Activated CD4-positive, alpha-beta memory T cell treated with anti-CD3 and anti-CD28 coated beads, Interleukin-2, amount 10 ng/mL, durations not matched to agents 7 days and 5 days (primary cell): Measurements from ENCODE around the gene PHACTR3. TPM values are rescaled to one million over a fixed set of nuclear protein-coding genes. Genes with fewer than 3 reads are reported as not detected.

Experiments used
- CTCF ChIA-PET: fragments of 350-600 bp; sonication (Branson Sonifier 250); formaldehyde crosslinking; loops from one replicate; lab custom pipeline; 2021; ENCODE audit warnings: antibody characterized with exemption, inconsistent platforms; lab: Charles Lee
- POLR2A ChIA-PET: fragments of 350-600 bp; sonication (Branson Sonifier 250); formaldehyde crosslinking; loops from one replicate; lab custom pipeline; 2021; ENCODE audit warnings: antibody characterized with exemption; lab: Charles Lee
- DNase-seq: peaks from one replicate; pipeline ENCODE4 v3.0.0-alpha.2; 2020
- H3K27ac Mint-ChIP-seq: one replicate; pipeline ENCODE4 v1.8.0; 2021; ENCODE audit warnings: mild to moderate bottlenecking, mixed read lengths
- H3K27me3 Mint-ChIP-seq: one replicate; pipeline ENCODE4 v1.8.0; 2021; ENCODE audit warnings: mixed read lengths
- H3K36me3 Mint-ChIP-seq: one replicate; pipeline ENCODE4 v1.8.0; 2021; ENCODE audit warnings: low read depth, mixed read lengths
- H3K4me1 Mint-ChIP-seq: one replicate; pipeline ENCODE4 v1.8.0; 2021; ENCODE audit warnings: mixed read lengths
- H3K4me3 Mint-ChIP-seq: one replicate; pipeline ENCODE4 v1.8.0; 2021; ENCODE audit warnings: mild to moderate bottlenecking, mixed read lengths
- H3K9me3 Mint-ChIP-seq: one replicate; pipeline ENCODE4 v1.8.0; 2021; ENCODE audit warnings: mixed read lengths
- total RNA-seq, 2 experiments: library from RNA; stranded (reverse); gene quantifications; one replicate each; pipeline ENCODE4 v1.2.3, GENCODE V29; 2021

PHACTR3 gene
- total RNA-seq, 2 experiments from 2014 or later: not detected

DNA sequence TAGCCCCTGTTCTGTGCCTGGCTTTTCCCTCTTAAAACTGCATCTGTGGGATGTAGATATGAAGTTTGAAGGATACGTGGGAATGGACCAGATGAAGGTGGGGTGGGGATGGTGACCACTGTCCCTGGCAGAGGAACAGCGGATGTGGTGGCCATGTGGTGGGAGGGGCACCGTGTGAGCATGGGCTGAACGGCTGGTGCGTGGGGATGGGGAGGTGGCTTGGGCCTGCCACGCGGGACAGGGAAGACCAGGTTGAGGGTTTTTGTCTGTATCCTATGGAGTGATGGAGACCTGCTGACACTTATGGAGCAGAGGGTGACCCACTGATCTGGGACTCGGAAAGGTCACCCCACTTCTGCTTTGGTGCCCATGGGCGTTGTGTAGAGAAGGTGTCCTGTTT, 19.2 kb downstream of the PHACTR3 start:
- no peaks in the 10 kb centered on the region for H3K36me3 Mint-ChIP-seq
- no peak overlapping the region for H3K27ac Mint-ChIP-seq
- no peaks in the 10 kb centered on the region for H3K4me1 Mint-ChIP-seq
- no peak for DNase-seq
- peaks cover 4% of the 10 kb centered on the region for H3K27me3 Mint-ChIP-seq
- ChIA-PET POLR2A (no interaction called here), CTCF (no interaction called here)
- no peaks in the 10 kb centered on the region for H3K9me3 Mint-ChIP-seq
- no peak overlapping the region for H3K4me3 Mint-ChIP-seq

DNA sequence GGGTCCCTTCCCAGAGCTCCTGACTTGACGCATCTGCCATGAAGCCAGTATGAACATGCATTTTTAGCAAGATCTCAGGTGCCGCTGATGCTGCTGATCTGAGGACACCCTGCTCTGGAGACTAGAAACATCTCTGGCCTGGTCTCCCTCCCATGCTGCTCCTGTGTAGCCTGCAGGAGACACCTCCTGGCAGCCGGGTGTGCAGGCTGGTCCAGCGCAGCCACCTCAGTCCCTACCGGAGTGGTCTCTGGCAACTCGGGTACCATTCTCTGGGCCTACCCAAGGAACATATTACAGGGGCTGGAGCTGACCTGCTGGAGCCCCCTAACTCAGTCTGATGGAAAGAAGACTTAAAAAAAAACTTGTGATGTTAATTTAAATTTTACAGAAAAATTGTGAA, 20.1 kb downstream of the PHACTR3 start:
- H3K4me3 Mint-ChIP-seq: no peak overlapping the region
- H3K4me1 Mint-ChIP-seq: no peaks in the 10 kb centered on the region
- no peak overlapping the region for H3K27ac Mint-ChIP-seq
- no peak for DNase-seq
- POLR2A ChIA-PET: no interaction called here
- no peaks in the 10 kb centered on the region for H3K9me3 Mint-ChIP-seq
- H3K27me3 Mint-ChIP-seq: peaks cover 4% of the 10 kb centered on the region
- CTCF ChIA-PET: no interaction called here
- H3K36me3 Mint-ChIP-seq: no peaks in the 10 kb centered on the region

GRCh38 chr20:59625214-59625922, 21.0 kb downstream of the PHACTR3 start:
- POLR2A ChIA-PET: no interaction called here
- H3K4me1 Mint-ChIP-seq: no peaks in the 10 kb centered on the region
- H3K27me3 Mint-ChIP-seq: peaks cover 4% of the 10 kb centered on the region
- DNase-seq: no peak
- no peaks in the 10 kb centered on the region for H3K36me3 Mint-ChIP-seq
- H3K4me3 Mint-ChIP-seq: no peak overlapping the region
- CTCF ChIA-PET: no interaction called here
- H3K27ac Mint-ChIP-seq: no peak overlapping the region
- no peaks in the 10 kb centered on the region for H3K9me3 Mint-ChIP-seq

- H3K4me1 Mint-ChIP-seq: no peaks in the 10 kb centered on the region
- CTCF ChIA-PET: no interaction called here
- no peak overlapping the region for H3K27ac Mint-ChIP-seq
- POLR2A ChIA-PET: no interaction called here
- no peak for DNase-seq
- H3K9me3 Mint-ChIP-seq: no peaks in the 10 kb centered on the region
- H3K4me3 Mint-ChIP-seq: no peak overlapping the region
- peaks cover 4% of the 10 kb centered on the region for H3K27me3 Mint-ChIP-seq
- H3K36me3 Mint-ChIP-seq: no peaks in the 10 kb centered on the region
Measured at GRCh38 chr20:59627298-59627697, 23.0 kb downstream of the PHACTR3 start.

GRCh38 chr20:59628171-59628570, 23.8 kb downstream of the PHACTR3 start:
- no peak overlapping the region for H3K27ac Mint-ChIP-seq
- DNase-seq: no peak
- H3K4me1 Mint-ChIP-seq: no peaks in the 10 kb centered on the region
- ChIA-PET POLR2A (no interaction called here), CTCF (no interaction called here)
- no peaks in the 10 kb centered on the region for H3K9me3 Mint-ChIP-seq
- H3K36me3 Mint-ChIP-seq: no peaks in the 10 kb centered on the region
- H3K4me3 Mint-ChIP-seq: no peak overlapping the region
- peaks cover 4% of the 10 kb centered on the region for H3K27me3 Mint-ChIP-seq

GRCh38 chr20:59629141-59630045, 25.1 kb downstream of the PHACTR3 start:
- Mint-ChIP-seq H3K27me3 (peaks cover 4% of the 10 kb centered on the region), H3K4me3 (no peak overlapping the region), H3K36me3 (no peaks in the 10 kb centered on the region), H3K9me3 (no peaks in the 10 kb centered on the region), H3K27ac (no peak overlapping the region), H3K4me1 (no peaks in the 10 kb centered on the region)
- DNase-seq: no peak
- ChIA-PET CTCF (no interaction called here), POLR2A (no interaction called here)

DNA sequence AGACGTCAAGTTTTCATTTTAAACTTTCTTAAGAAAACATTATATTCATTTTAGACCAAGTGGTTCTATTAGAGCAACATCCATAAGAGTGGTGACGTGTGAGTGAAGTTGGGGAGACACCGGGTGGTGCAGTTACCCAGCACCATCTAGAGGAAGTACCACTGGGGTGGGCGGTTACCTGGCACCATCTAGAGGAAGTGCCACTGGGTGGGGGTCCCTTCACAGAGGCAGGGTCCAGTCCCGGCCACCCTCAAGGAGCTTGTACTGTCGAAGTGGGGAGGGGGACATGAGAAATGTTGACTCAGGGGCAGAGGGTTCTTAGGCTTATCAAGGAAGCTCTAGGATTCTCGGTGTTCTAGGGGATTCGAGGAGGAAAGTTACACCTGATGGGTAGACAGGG, 26.2 kb downstream of the PHACTR3 start:
- Mint-ChIP-seq H3K4me1 (no peaks in the 10 kb centered on the region), H3K4me3 (no peak overlapping the region), H3K9me3 (no peaks in the 10 kb centered on the region), H3K27me3 (peaks cover 6% of the 10 kb centered on the region), H3K36me3 (no peaks in the 10 kb centered on the region), H3K27ac (no peak overlapping the region)
- ChIA-PET CTCF (no interaction called here), POLR2A (no interaction called here)
- no peak for DNase-seq

DNA sequence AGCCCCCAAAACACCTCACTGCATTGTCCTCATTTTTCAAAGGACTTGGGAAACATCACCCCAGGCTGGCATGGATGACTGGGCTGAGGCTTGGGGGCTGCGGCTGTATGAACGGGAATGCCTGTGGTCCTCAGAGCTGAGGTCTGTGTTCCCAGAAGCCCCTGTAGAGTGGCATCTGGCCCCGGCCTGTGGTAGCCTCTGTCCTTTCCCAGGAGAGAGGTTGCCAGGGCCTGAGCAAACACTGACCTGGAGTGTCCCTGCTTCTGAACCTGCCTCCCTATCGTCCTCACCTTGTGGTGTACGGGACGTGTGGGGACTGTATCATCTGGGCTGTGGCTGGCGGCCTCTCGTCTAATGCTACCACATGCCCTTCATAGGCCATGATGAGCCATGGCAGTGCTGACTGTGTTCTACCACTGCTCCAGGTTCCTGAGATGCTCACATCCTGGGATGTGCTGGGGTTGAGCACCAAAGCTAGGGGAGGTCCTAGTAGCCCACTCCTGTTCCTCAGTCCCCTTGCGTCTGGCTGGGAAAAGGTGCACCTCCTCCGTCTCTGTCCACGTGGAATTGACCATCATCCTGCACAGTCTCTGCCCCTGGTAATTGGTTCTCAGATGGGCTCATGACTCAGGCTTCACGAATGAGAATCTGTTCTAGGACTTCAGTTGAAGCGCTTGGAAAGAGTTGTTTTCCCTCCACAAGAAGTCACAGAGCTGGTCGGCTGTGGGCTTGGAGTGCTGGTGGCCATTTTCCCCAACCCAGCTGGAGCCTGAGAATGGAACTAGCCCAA, 27.6 kb downstream of the PHACTR3 start:
- Mint-ChIP-seq H3K36me3 (no peaks in the 10 kb centered on the region), H3K4me3 (no peak overlapping the region), H3K27ac (no peak overlapping the region), H3K9me3 (no peaks in the 10 kb centered on the region), H3K27me3 (peaks cover 1% of the 10 kb centered on the region), H3K4me1 (no peaks in the 10 kb centered on the region)
- ChIA-PET CTCF (no interaction called here), POLR2A (no interaction called here)
- no peak for DNase-seq

GRCh38 chr20:59632541-59633113, 28.3 kb downstream of the PHACTR3 start:
- no peak for DNase-seq
- CTCF ChIA-PET: no interaction called here
- Mint-ChIP-seq H3K27ac (no peak overlapping the region), H3K36me3 (no peaks in the 10 kb centered on the region), H3K4me3 (no peak overlapping the region), H3K9me3 (no peaks in the 10 kb centered on the region), H3K4me1 (no peaks in the 10 kb centered on the region), H3K27me3 (peaks cover 1% of the 10 kb centered on the region)
- POLR2A ChIA-PET: no interaction called here

GRCh38 chr20:59633656-59634251, 29.4 kb downstream of the PHACTR3 start:
- no peaks in the 10 kb centered on the region for H3K36me3 Mint-ChIP-seq
- POLR2A ChIA-PET: no interaction called here
- no peak overlapping the region for H3K27ac Mint-ChIP-seq

GRCh38 chr20:59634435-59635005, 30.2 kb downstream of the PHACTR3 start:
- peaks cover 1% of the 10 kb centered on the region for H3K27me3 Mint-ChIP-seq
- no peaks in the 10 kb centered on the region for H3K36me3 Mint-ChIP-seq
- H3K27ac Mint-ChIP-seq: no peak overlapping the region
- CTCF ChIA-PET: no interaction called here
- no peak overlapping the region for H3K4me3 Mint-ChIP-seq
- no peaks in the 10 kb centered on the region for H3K4me1 Mint-ChIP-seq
- POLR2A ChIA-PET: no interaction called here
- H3K9me3 Mint-ChIP-seq: no peaks in the 10 kb centered on the region
- no peak for DNase-seq

More at GRCh38 chr20:59633656-59634251, 29.4 kb downstream of the PHACTR3 start:
- Mint-ChIP-seq H3K4me1 (no peaks in the 10 kb centered on the region), H3K27me3 (peaks cover 1% of the 10 kb centered on the region), H3K9me3 (no peaks in the 10 kb centered on the region), H3K4me3 (no peak overlapping the region)
- no peak for DNase-seq
- CTCF ChIA-PET: no interaction called here

GRCh38 chr20:59636766-59637370, 32.5 kb downstream of the PHACTR3 start:
- Mint-ChIP-seq H3K27me3 (peaks cover 1% of the 10 kb centered on the region), H3K9me3 (no peaks in the 10 kb centered on the region), H3K4me1 (no peaks in the 10 kb centered on the region), H3K27ac (no peak overlapping the region), H3K36me3 (no peaks in the 10 kb centered on the region), H3K4me3 (no peak overlapping the region)
- POLR2A ChIA-PET: no interaction called here
- no peak for DNase-seq
- CTCF ChIA-PET: no interaction called here
